Peyer's patch (tissue), 4 donors: ENCODE results near the gene PLXNB2. TPM values are rescaled to one million over a fixed set of nuclear protein-coding genes. Genes with fewer than 3 reads are reported as not detected.

Experiments used
- DNase-seq, 3 donors: peaks; one replicate each; pipeline ENCODE4 v3.0.0-alpha.2; 2017 to 2019
- H3K27ac ChIP-seq, 4 donors: fragments of 200-600 bp; sonication (generic); one replicate each; pipeline ENCODE4 v1.5.1; 2016 to 2019
- H3K27me3 ChIP-seq, 2 donors: fragments of 200-600 bp; sonication (generic); one replicate each; pipeline ENCODE4 v1.5.1; 2019
- H3K36me3 ChIP-seq, 3 donors: fragments of 200-600 bp; sonication (generic); one replicate each; pipeline ENCODE4 v1.5.1; 2016 to 2019
- H3K4me1 ChIP-seq, 4 donors: fragments of 200-600 bp; sonication (generic); one replicate each; pipeline ENCODE4 v1.5.1; 2016 to 2019
- H3K4me3 ChIP-seq, 4 donors: fragments of 200-600 bp; sonication (generic); 1 replicate in 3 of 4; 2 replicates in 1 of 4; pipeline ENCODE4 v1.5.1; 2016 to 2019; ENCODE audit warnings: mild to moderate bottlenecking in 1 of 4
- H3K9me3 ChIP-seq, 4 donors: fragments of 200-600 bp; sonication (generic); one replicate each; pipeline ENCODE4 v1.5.1; 2016 to 2019; ENCODE audit warnings: mild to moderate bottlenecking in 1 of 4
- POLR2A ChIP-seq, 2 donors: fragments of 450-650 bp; IDR thresholded peaks; one replicate each; pipeline ENCODE4 v1.5.1; 2017; ENCODE audit warnings: antibody characterized with exemption in 2 of 2, mild to moderate bottlenecking in 2 of 2, moderate library complexity in 2 of 2
- total RNA-seq, 4 donors: library from RNA; depleted of rRNA; stranded (reverse); fragments of >200 nt; gene quantifications; one replicate each; pipeline ENCODE4 v1.1.0, GENCODE V29; 2016
- TF ChIP-seq, protein P1 (sequence below), 6 experiments: fragments of 450-650 bp in 4 of 6; fragments of 200-600 bp in 2 of 6; sonication (generic) in 1 of 6; IDR thresholded peaks; one replicate each; pipeline ENCODE4 v1.5.1; 2017 to 2019; ENCODE audit warnings: antibody characterized with exemption in 6 of 6, mild to moderate bottlenecking in 3 of 6, moderate library complexity in 1 of 6

Gene PLXNB2
- total RNA-seq, 4 donors from 2014 or later = 182 to 597 (median 307) TPM

DNA sequence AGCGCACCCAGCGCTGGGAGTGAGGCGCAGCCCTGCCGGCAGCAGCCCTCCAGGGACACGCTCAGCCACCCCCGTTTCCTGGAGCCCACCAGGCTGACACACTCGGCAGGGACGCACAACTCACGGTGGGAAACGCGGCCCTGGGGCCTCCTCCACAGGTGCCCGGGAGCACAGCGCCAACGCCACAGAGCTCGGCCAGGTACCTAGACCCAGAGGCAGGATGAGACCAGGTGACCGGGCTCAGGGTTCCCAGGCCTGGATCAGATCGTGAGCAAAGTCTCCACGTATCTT lies 80.6 kb downstream of the PLXNB2 start:
- no peak overlapping the region for H3K4me3 ChIP-seq
- H3K36me3 ChIP-seq = peaks cover 0 to 77% (median 0%) of the 10 kb centered on the region in 3 donors
- no peaks in the 10 kb centered on the region for H3K9me3 ChIP-seq
- no peaks in the 10 kb centered on the region for H3K27me3 ChIP-seq
- DNase-seq = no peak
- TF ChIP-seq, protein P1, sequence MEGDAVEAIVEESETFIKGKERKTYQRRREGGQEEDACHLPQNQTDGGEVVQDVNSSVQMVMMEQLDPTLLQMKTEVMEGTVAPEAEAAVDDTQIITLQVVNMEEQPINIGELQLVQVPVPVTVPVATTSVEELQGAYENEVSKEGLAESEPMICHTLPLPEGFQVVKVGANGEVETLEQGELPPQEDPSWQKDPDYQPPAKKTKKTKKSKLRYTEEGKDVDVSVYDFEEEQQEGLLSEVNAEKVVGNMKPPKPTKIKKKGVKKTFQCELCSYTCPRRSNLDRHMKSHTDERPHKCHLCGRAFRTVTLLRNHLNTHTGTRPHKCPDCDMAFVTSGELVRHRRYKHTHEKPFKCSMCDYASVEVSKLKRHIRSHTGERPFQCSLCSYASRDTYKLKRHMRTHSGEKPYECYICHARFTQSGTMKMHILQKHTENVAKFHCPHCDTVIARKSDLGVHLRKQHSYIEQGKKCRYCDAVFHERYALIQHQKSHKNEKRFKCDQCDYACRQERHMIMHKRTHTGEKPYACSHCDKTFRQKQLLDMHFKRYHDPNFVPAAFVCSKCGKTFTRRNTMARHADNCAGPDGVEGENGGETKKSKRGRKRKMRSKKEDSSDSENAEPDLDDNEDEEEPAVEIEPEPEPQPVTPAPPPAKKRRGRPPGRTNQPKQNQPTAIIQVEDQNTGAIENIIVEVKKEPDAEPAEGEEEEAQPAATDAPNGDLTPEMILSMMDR (IDR thresholded peaks at IDR 0.05) = no peak
- no peak for TF ChIP-seq POLR2A (IDR thresholded peaks at IDR 0.05)
- no peaks in the 10 kb centered on the region for H3K4me1 ChIP-seq
- H3K27ac ChIP-seq = no peak overlapping the region

DNA sequence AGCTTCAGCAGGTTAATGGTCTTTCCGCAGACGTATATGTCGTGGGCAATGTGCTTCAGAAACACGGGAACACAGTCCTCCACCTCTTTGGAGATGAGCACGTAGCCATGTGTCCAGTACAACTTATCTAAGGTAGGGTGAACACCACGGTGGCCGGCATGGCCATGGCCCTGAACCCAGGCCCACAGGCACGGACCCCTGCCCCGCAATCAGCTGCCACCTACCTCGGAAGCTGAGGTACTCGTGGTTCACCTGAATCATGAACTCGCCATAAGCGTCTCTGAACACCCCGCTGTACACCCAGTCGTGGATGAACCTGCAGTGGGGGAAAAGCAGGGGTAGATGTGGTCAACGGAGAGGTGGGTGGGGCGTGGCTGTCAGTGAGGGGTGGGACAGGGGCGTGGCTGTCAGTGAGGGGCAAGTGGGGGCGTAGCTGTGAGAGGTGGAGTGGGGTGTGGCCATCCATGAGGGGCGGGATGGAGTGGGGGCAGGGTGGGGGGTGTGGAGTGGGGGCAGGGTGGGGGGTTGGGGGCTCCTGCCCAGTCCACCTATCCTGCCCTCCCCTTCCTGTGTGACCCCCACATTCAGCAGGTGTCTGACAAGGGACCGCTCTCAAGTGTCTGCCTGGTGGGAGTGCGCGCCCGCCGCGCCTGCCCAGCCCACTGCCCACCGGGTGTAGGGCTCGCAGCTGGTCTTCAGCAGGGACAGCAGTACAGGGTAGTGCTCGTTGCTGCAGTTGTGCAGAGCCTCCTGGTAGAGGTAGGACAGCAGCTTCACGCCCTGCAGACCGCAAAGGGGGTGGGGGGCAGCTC lies 81.2 kb downstream of the PLXNB2 start:
- H3K4me1 ChIP-seq = no peaks in the 10 kb centered on the region
- DNase-seq = no peak
- H3K4me3 ChIP-seq = no peak overlapping the region
- TF ChIP-seq POLR2A (IDR thresholded peaks at IDR 0.05) = no peak
- TF ChIP-seq, protein P1 (IDR thresholded peaks at IDR 0.05) = no peak
- peaks cover 0 to 83% (median 0%) of the 10 kb centered on the region in 3 donors for H3K36me3 ChIP-seq
- no peak overlapping the region for H3K27ac ChIP-seq
- no peaks in the 10 kb centered on the region for H3K27me3 ChIP-seq
- H3K9me3 ChIP-seq = no peaks in the 10 kb centered on the region

DNA sequence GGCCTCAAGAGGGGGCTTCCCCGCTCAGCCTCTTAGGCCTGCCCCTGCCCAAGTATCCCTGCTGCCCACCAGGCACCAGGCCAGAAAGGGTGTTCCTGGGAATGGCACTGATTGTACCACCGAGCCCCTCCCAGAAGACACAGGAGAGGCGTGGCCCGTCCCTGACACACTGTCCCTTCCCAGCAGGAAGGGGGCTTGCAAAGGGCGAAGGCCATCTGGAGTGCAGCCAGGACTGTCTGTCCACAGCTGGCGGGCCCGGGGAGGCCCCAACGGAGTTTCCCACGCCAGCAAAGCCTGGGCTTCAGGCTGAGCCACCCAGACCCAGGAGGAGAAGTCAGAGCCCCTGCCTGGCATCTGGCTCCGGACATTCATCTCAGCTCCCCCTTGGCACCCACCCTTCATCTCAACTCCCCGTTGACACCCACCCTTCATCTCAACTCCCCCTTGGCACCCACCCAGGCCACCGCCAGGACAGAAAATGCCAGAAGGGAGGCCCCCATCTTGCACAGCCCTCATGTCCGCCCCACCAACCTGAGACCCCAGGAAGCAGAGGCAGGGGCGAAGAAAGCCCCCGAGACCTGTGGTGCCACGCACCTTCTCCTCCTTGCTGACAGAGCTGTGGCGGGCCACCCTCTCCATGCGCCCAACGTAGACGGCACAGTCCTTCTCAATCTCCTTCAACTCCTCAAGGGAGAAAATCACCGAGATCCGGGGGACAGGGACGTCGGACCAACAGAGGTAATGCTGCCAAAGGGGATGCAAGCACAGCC lies 82.1 kb downstream of the PLXNB2 start:
- H3K9me3 ChIP-seq = no peaks in the 10 kb centered on the region
- H3K4me3 ChIP-seq = no peak overlapping the region
- DNase-seq = no peak
- H3K27ac ChIP-seq = no peak overlapping the region
- no peaks in the 10 kb centered on the region for H3K4me1 ChIP-seq
- peaks cover 0 to 92% (median 0%) of the 10 kb centered on the region in 3 donors for H3K36me3 ChIP-seq
- H3K27me3 ChIP-seq = no peaks in the 10 kb centered on the region
- TF ChIP-seq, protein P1 (IDR thresholded peaks at IDR 0.05) = no peak
- TF ChIP-seq POLR2A (IDR thresholded peaks at IDR 0.05) = no peak

Other genes with a start within 250 kb of the PLXNB2 start
- gene TTLL8, start 249.3 kb downstream of the PLXNB2 start, total RNA-seq = not detected
- gene MLC1, start 222.2 kb downstream of the PLXNB2 start, total RNA-seq = not detected
- gene MOV10L1, start 217.6 kb downstream of the PLXNB2 start, total RNA-seq = under 1 TPM in 1 of 4 donors, not detected in 3; 0.67 TPM
- gene PANX2, start 136.9 kb downstream of the PLXNB2 start, total RNA-seq = under 1 TPM in 1 of 4 donors, not detected in 3; 0.40 TPM
- gene TRABD, start 121.7 kb downstream of the PLXNB2 start, total RNA-seq = 100 to 1,000 TPM in 1 of 4 donors, 10 to 100 TPM in 3; 44.0 to 111 (median 86.3) TPM
- 100 to 1,000 TPM in 1 of 4 donors, 10 to 100 TPM in 3; 48.7 to 101 (median 74.0) TPM for gene SELENOO, start 106.6 kb downstream of the PLXNB2 start, total RNA-seq
- gene TUBGCP6, start 62.6 kb downstream of the PLXNB2 start, total RNA-seq = 100 to 1,000 TPM in 2 of 4 donors, 10 to 100 TPM in 2; 51.5 to 163 (median 111) TPM
- 100 to 1,000 TPM in 3 of 4 donors, 10 to 100 TPM in 1; 57.3 to 165 (median 119) TPM for gene HDAC10, start 56.4 kb downstream of the PLXNB2 start, total RNA-seq
- 10 to 100 TPM in 1 of 4 donors, 1 to 10 TPM in 3; 1.2 to 37.1 (median 5.4) TPM for gene MAPK12, start 46.0 kb downstream of the PLXNB2 start, total RNA-seq
- gene MAPK11, start 37.3 kb downstream of the PLXNB2 start, total RNA-seq = 10 to 100 TPM in 1 of 4 donors, 1 to 10 TPM in 2, not detected in 1; 2.0 to 14.0 (median 2.5) TPM
- gene DENND6B, start 19.4 kb upstream of the PLXNB2 start, total RNA-seq = 10 to 100 TPM in 1 of 4 donors, 1 to 10 TPM in 3; 5.4 to 14.9 (median 6.3) TPM
- 100 to 1,000 TPM in 2 of 4 donors, 10 to 100 TPM in 2; 82.8 to 201 (median 111) TPM for gene PPP6R2, start 35.7 kb upstream of the PLXNB2 start, total RNA-seq
- gene SBF1, start 167.4 kb upstream of the PLXNB2 start, total RNA-seq = 100 to 1,000 TPM in 3 of 4 donors, 10 to 100 TPM in 1; 72.0 to 133 (median 121) TPM
- 1 to 10 TPM in 3 of 4 donors, under 1 TPM in 1; 0.83 to 8.4 (median 5.8) TPM for gene ADM2, start 173.9 kb upstream of the PLXNB2 start, total RNA-seq
- not detected for gene MIOX, start 179.2 kb upstream of the PLXNB2 start, total RNA-seq
- 10 to 100 TPM; 68.5 to 94.9 (median 83.3) TPM for gene LMF2, start 200.1 kb upstream of the PLXNB2 start, total RNA-seq
- gene NCAPH2, start 200.6 kb upstream of the PLXNB2 start, total RNA-seq = 10 to 100 TPM; 34.0 to 85.8 (median 41.2) TPM
- 1 to 10 TPM in 3 of 4 donors, not detected in 1; 1.2 to 6.3 (median 4.5) TPM for gene SCO2, start 218.0 kb upstream of the PLXNB2 start, total RNA-seq
- 10 to 100 TPM; 53.5 to 93.9 (median 88.3) TPM for gene TYMP, start 222.4 kb upstream of the PLXNB2 start, total RNA-seq
- 1 to 10 TPM in 1 of 4 donors, not detected in 3; 1.1 TPM for gene KLHDC7B, start 238.3 kb upstream of the PLXNB2 start, total RNA-seq